Stomach (tissue), 9 donors: ENCODE measurements around the gene RPIA. TPM values are rescaled to one million over a fixed set of nuclear protein-coding genes. Genes with fewer than 3 reads are reported as not detected.
A peak's percentile ranks its signal among the peaks of the same experiment; 100 is the strongest.

ENCODE experiments used
- DNase-seq, 2 donors: peaks; one replicate each; pipeline versions ENCODE4 v3.0.0 to v3.0.0-alpha.2; 2013 to 2019
- H3K27ac ChIP-seq, 5 donors: fragments of 200-600 bp in 4 of 5; sonication (generic) in 4 of 5; one replicate each; pipeline ENCODE4 v1.5.1; 2013 to 2019; ENCODE audit warnings: mild to moderate bottlenecking in 1 of 5, moderate library complexity in 1 of 5
- H3K27me3 ChIP-seq, 3 donors: fragments of 200-600 bp; sonication (generic); one replicate each; pipeline ENCODE4 v1.5.1; 2017 to 2019; ENCODE audit warnings: mixed run types in 1 of 3
- H3K36me3 ChIP-seq, 4 donors: fragments of 200-600 bp; sonication (generic); 1 replicate in 3 of 4; 2 replicates in 1 of 4; pipeline ENCODE4 v1.5.1; 2016 to 2019
- H3K4me1 ChIP-seq, 4 donors: fragments of 200-600 bp; sonication (generic); one replicate each; pipeline ENCODE4 v1.5.1; 2016 to 2019
- H3K4me3 ChIP-seq, 4 donors: fragments of 200-600 bp; sonication (generic) in 3 of 4; one replicate each; pipeline ENCODE4 v1.5.1; 2016 to 2019; ENCODE audit warnings: mild to moderate bottlenecking in 1 of 4
- H3K9me3 ChIP-seq, 4 donors: fragments of 200-600 bp; sonication (generic); one replicate each; pipeline ENCODE4 v1.5.1; 2016 to 2019
- CTCF ChIP-seq, 7 experiments: fragments of 450-650 bp in 4 of 7; fragments of 200-600 bp in 3 of 7; sonication (generic) in 3 of 7; IDR thresholded peaks; one replicate each; pipeline ENCODE4 v1.5.1; 2016 to 2019; ENCODE audit warnings: antibody characterized with exemption in 7 of 7, control low read depth in 2 of 7, mild to moderate bottlenecking in 1 of 7
- EP300 ChIP-seq: sonication (generic); formaldehyde crosslinking; IDR thresholded peaks from one replicate; pipeline ENCODE4 v1.6.1; 2017; ENCODE audit warnings: antibody characterized with exemption
- POLR2A ChIP-seq, 4 donors: fragments of 450-650 bp; IDR thresholded peaks; one replicate each; pipeline ENCODE4 v1.6.1; 2016; ENCODE audit warnings: antibody characterized with exemption in 4 of 4, control low read depth in 2 of 4, mild to moderate bottlenecking in 1 of 4, moderate library complexity in 1 of 4
- POLR2AphosphoS5 ChIP-seq, 3 donors: sonication (generic); formaldehyde crosslinking; IDR thresholded peaks; one replicate each; pipeline ENCODE4 v1.6.1; 2016; ENCODE audit warnings: antibody characterized with exemption in 3 of 3
- WGBS, 5 donors: extraction: QIAGEN DNeasy Blood & Tissue Kit in 3 of 5; methylation state at CpG; one replicate each; pipeline versions ENCODE4 v1.1.5 to v1.1.7; 2013 to 2018; 5-methylcytosine and 5-hydroxymethylcytosine counted together
- intact Hi-C: fragments of 100-400 bp; cut with DNase I; formaldehyde crosslinking; loops from one replicate; pipeline ENCODE4 v1.15.1; 2023; ENCODE audit warnings: low total_unique reads
- polyA plus RNA-seq, 3 donors: library from polyadenylated mRNA; stranded (reverse); fragments of 200-250 nt; gene quantifications; one replicate each; pipeline ENCODE4 v1.2.3, GENCODE V29; 2013
- total RNA-seq, 5 donors: library from RNA; depleted of rRNA; stranded (reverse); fragments of >200 nt; gene quantifications; one replicate each; pipeline versions ENCODE4 v1.1.0 to v1.2.3, GENCODE V29; 2014 to 2016
- donor health status: healthy with polysubstance abuse.
- donor health status: Bipolar disorder and iron deficiency.
- donor health status: healthy.

Gene RPIA
- total and polyA plus RNA-seq, 8 donors, result 1.2 to 68.3 (median 15.8) TPM

GRCh38 chr2:88735853-88736252, 44.4 kb downstream of the RPIA start:
- Histone ChIP-seq H3K27me3 (no peaks in the 10 kb centered on the region), H3K4me1 (peaks cover 19 to 49% (median 23%) of the 10 kb centered on the region in 4 donors), H3K36me3 (peaks cover 3 to 52% (median 46%) of the 10 kb centered on the region in 4 donors), H3K4me3 (no peak overlapping the region), H3K9me3 (no peaks in the 10 kb centered on the region), H3K27ac (peak overlapping the region in 2 of 5 donors; percentile 55 to 69)
- WGBS, 5 donors, result 71 to 85% (median 81%) methylated on average over 6 of the region's 6 CpGs
- intact Hi-C loops, result no loop called here
- no peak for DNase-seq
- TF ChIP-seq EP300 (no peak), POLR2A (IDR thresholded peaks at IDR 0.05) (no peak), POLR2AphosphoS5 (IDR thresholded peaks at IDR 0.05) (no peak), CTCF (IDR thresholded peaks at IDR 0.05) (no peak)

GRCh38 chr2:88736437-88736836, 45.0 kb downstream of the RPIA start:
- intact Hi-C loops, result no loop called here
- no peaks in the 10 kb centered on the region for H3K27me3 ChIP-seq
- 58 to 66% (median 60%) methylated on average over 8 of the region's 8 CpGs for WGBS, 5 donors
- no peak for DNase-seq
- H3K4me3 ChIP-seq, result no peak overlapping the region
- no peaks in the 10 kb centered on the region for H3K9me3 ChIP-seq
- peaks cover 19 to 49% (median 23%) of the 10 kb centered on the region in 4 donors for H3K4me1 ChIP-seq
- peak overlapping the region; percentile 4 to 69 (median 60) for H3K27ac ChIP-seq
- TF ChIP-seq POLR2AphosphoS5 (IDR thresholded peaks at IDR 0.05) (no peak), POLR2A (IDR thresholded peaks at IDR 0.05) (no peak), CTCF (IDR thresholded peaks at IDR 0.05) (no peak), EP300 (no peak)
- H3K36me3 ChIP-seq, result peaks cover 3 to 58% (median 52%) of the 10 kb centered on the region in 4 donors

DNA sequence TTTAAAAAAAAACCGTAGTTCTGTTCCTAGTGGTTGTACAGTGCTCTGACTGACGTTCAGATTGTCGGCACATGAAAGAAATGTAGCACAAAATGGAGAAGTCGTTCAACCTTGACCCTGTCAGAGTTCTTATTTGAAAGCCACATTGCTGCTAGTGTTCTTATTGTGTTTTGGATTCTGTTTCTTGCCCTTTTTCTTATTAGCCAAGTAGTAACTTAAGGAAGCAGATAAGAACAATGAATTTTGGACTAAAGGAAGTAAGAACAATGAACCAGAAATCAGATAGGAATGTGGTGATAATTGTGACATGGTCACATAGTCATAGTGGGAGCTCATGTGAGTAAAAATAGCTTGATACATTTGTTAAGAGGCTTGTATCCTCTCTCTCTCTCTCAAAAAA, 45.9 kb downstream of the RPIA start:
- Histone ChIP-seq H3K27me3 (no peaks in the 10 kb centered on the region), H3K9me3 (no peaks in the 10 kb centered on the region), H3K4me1 (peaks cover 19 to 49% (median 23%) of the 10 kb centered on the region in 4 donors), H3K27ac (peak overlapping the region in 4 of 5 donors; percentile 55 to 69 (median 63)), H3K36me3 (peaks cover 5 to 63% (median 59%) of the 10 kb centered on the region in 4 donors), H3K4me3 (no peak overlapping the region)
- TF ChIP-seq POLR2A (IDR thresholded peaks at IDR 0.05), result no peak
- TF ChIP-seq POLR2AphosphoS5 (IDR thresholded peaks at IDR 0.05), result no peak
- no peak for TF ChIP-seq EP300
- TF ChIP-seq CTCF (IDR thresholded peaks at IDR 0.05), result no peak
- peak in 1 of 2 donors; percentile 25 for DNase-seq
- WGBS, 5 donors, result 16 to 51% (median 47%) methylated on average over 4 of the region's 4 CpGs
- intact Hi-C loops, result no loop called here

DNA sequence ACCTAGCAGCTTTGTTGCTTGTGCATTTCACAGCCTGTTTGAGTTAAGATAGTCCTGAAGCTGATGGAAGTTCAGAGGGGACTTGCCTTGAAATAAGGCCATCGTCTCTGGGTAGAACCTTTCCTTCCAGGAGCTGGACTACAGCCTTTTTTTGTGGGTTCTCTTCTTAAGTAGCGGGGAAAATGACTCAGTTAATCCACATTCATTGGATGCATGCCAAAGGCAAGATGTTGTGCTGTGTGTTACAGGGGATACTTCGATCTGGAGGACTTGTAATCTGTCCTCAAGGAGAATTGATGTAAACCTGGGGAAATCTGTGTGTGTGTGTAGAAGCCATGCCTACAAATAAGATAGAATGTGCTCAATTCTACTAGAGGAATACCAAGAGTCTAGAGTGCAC, 46.8 kb downstream of the RPIA start:
- H3K27me3 ChIP-seq, result no peaks in the 10 kb centered on the region
- 39 to 65% (median 51%) methylated on average over 3 of the region's 3 CpGs for WGBS, 5 donors
- peaks cover 5 to 72% (median 63%) of the 10 kb centered on the region in 4 donors for H3K36me3 ChIP-seq
- TF ChIP-seq POLR2AphosphoS5 (IDR thresholded peaks at IDR 0.05), result no peak
- no peak for TF ChIP-seq CTCF (IDR thresholded peaks at IDR 0.05)
- no peak for TF ChIP-seq EP300
- TF ChIP-seq POLR2A (IDR thresholded peaks at IDR 0.05), result no peak
- H3K27ac ChIP-seq, result peak overlapping the region; percentile 14 to 69 (median 62)
- H3K4me3 ChIP-seq, result no peak overlapping the region
- intact Hi-C loops, result no loop called here
- no peak for DNase-seq
- H3K4me1 ChIP-seq, result peaks cover 19 to 45% (median 23%) of the 10 kb centered on the region in 4 donors
- H3K9me3 ChIP-seq, result no peaks in the 10 kb centered on the region
